Karpas-422 (cell line): ENCODE measurements around the gene MAMLD1. TPM values are rescaled to one million over a fixed set of nuclear protein-coding genes. Genes with fewer than 3 reads are reported as not detected.

Experiments
- DNase-seq: peaks from one replicate; pipeline ENCODE4 v3.0.0-alpha.2; 2015
- H2AFZ ChIP-seq: fragments of 200-600 bp; sonication (generic); 2 replicates; pipeline ENCODE4 v1.6.1; 2014; ENCODE audit warnings: antibody characterized with exemption, low read length, mixed read lengths
- H3K27ac ChIP-seq: fragments of 200-600 bp; sonication (generic); 2 replicates; pipeline ENCODE4 v1.5.1; 2014; ENCODE audit warnings: mild to moderate bottlenecking, low read length, moderate library complexity
- H3K27me3 ChIP-seq: fragments of 200-600 bp; sonication (generic); 2 replicates; pipeline ENCODE4 v1.6.1; 2014; ENCODE audit warnings: low read length, mixed read lengths
- H3K36me3 ChIP-seq: fragments of 200-600 bp; sonication (generic); 2 replicates; pipeline ENCODE4 v1.6.1; 2014; ENCODE audit warnings: low read length, mixed read lengths; ENCODE audit not compliant: insufficient read depth
- H3K4me1 ChIP-seq: fragments of 200-600 bp; sonication (generic); 2 replicates; pipeline ENCODE4 v1.6.1; 2014; ENCODE audit warnings: mild to moderate bottlenecking, low read length, mixed read lengths
- H3K4me2 ChIP-seq: fragments of 200-600 bp; sonication (generic); 2 replicates; pipeline ENCODE4 v1.6.1; 2014; ENCODE audit warnings: low read length, low read depth, mild to moderate bottlenecking; ENCODE audit not compliant: poor library complexity, severe bottlenecking
- H3K4me3 ChIP-seq: fragments of 200-600 bp; sonication (generic); 2 replicates; pipeline ENCODE4 v1.5.1; 2014; ENCODE audit warnings: mild to moderate bottlenecking, antibody characterized with exemption, low read length, mixed read lengths
- H3K79me2 ChIP-seq: fragments of 200-600 bp; sonication (generic); 2 replicates; pipeline ENCODE4 v1.6.1; 2014; ENCODE audit warnings: mild to moderate bottlenecking, low read length, mixed read lengths
- H3K9ac ChIP-seq: fragments of 200-600 bp; sonication (generic); 2 replicates; pipeline ENCODE4 v1.6.0; 2014; ENCODE audit warnings: low read length
- H3K9me2 ChIP-seq: fragments of 200-600 bp; sonication (generic), shearing (Covaris generic); replicated peaks from 2 replicates; pipeline ENCODE4 v1.6.0; 2014; ENCODE audit warnings: mild to moderate bottlenecking, low read length, moderate library complexity; ENCODE audit not compliant: insufficient read depth
- H3K9me3 ChIP-seq: fragments of 300-700, 200-600 bp; sonication (generic); 2 replicates; pipeline ENCODE4 v1.6.1; 2014; ENCODE audit warnings: low read length, mixed read lengths
- H4K20me1 ChIP-seq: fragments of 200-600 bp; sonication (generic); 2 replicates; pipeline ENCODE4 v1.6.1; 2014; ENCODE audit warnings: mild to moderate bottlenecking, antibody characterized with exemption, low read length, low read depth; ENCODE audit not compliant: insufficient read depth
- total RNA-seq: library from RNA; depleted of rRNA; stranded (reverse); fragments of >200 nt; shearing (Covaris generic); gene quantifications from 2 replicates; pipeline ENCODE4 v1.2.3, GENCODE V29; 2014; ENCODE audit warnings: low replicate concordance

MAMLD1 gene
- total RNA-seq, 1 experiment from 2014 or later, result 37.8 TPM

GRCh38 chrX:150525061-150525919 lies 162.2 kb downstream of the MAMLD1 start:
- Histone ChIP-seq H3K9ac (no peak overlapping the region), H3K36me3 (no peaks in the 10 kb centered on the region), H3K4me1 (no peaks in the 10 kb centered on the region), H3K27ac (no peak overlapping the region), H4K20me1 (no peaks in the 10 kb centered on the region), H3K4me3 (no peak overlapping the region), H3K9me2 (no peaks in the 10 kb centered on the region), H3K27me3 (no peaks in the 10 kb centered on the region), H3K79me2 (no peaks in the 10 kb centered on the region), H2AFZ (no peak overlapping the region), H3K9me3 (no peaks in the 10 kb centered on the region), H3K4me2 (no peak overlapping the region)
- no peak for DNase-seq

GRCh38 chrX:150526692-150527091 lies 163.6 kb downstream of the MAMLD1 start:
- H3K4me1 ChIP-seq, result no peaks in the 10 kb centered on the region
- no peak overlapping the region for H3K9ac ChIP-seq
- H4K20me1 ChIP-seq, result no peaks in the 10 kb centered on the region
- no peak overlapping the region for H3K4me2 ChIP-seq
- DNase-seq, result no peak
- no peaks in the 10 kb centered on the region for H3K27me3 ChIP-seq
- no peak overlapping the region for H2AFZ ChIP-seq
- H3K79me2 ChIP-seq, result no peaks in the 10 kb centered on the region
- H3K4me3 ChIP-seq, result no peak overlapping the region
- H3K27ac ChIP-seq, result no peak overlapping the region
- no peaks in the 10 kb centered on the region for H3K9me2 ChIP-seq
- H3K9me3 ChIP-seq, result no peaks in the 10 kb centered on the region
- no peaks in the 10 kb centered on the region for H3K36me3 ChIP-seq

DNA sequence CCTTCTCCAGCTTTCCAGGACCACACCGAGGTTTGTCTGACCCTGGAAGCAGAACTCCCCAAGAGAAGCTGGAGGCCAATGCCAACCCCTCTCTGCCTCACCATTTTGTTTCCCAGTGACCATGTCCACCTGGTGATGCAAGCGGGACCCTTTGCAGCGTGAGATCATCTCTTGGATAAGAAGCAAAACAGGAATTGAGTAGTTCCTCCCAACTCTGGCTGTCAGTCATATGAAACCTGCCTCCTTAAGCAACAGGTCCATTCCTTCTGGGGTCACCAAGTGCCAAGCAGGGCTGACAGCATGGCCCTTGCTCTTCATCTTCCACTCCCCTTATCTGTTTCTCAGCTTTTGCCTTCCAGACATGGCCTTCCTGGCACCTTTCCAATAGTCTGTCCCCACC lies 164.0 kb downstream of the MAMLD1 start:
- no peaks in the 10 kb centered on the region for H3K36me3 ChIP-seq
- H3K27me3 ChIP-seq, result no peaks in the 10 kb centered on the region
- no peak overlapping the region for H3K4me2 ChIP-seq
- H3K4me1 ChIP-seq, result no peaks in the 10 kb centered on the region
- no peaks in the 10 kb centered on the region for H3K79me2 ChIP-seq
- no peak for DNase-seq
- no peak overlapping the region for H2AFZ ChIP-seq
- no peaks in the 10 kb centered on the region for H4K20me1 ChIP-seq
- no peaks in the 10 kb centered on the region for H3K9me3 ChIP-seq
- H3K9ac ChIP-seq, result no peak overlapping the region
- no peaks in the 10 kb centered on the region for H3K9me2 ChIP-seq
- H3K27ac ChIP-seq, result no peak overlapping the region
- H3K4me3 ChIP-seq, result no peak overlapping the region

GRCh38 chrX:150529587-150529986 lies 166.5 kb downstream of the MAMLD1 start:
- Histone ChIP-seq H3K79me2 (no peaks in the 10 kb centered on the region), H3K9me2 (no peaks in the 10 kb centered on the region), H3K4me1 (no peaks in the 10 kb centered on the region), H3K4me2 (no peak overlapping the region), H3K36me3 (no peaks in the 10 kb centered on the region), H3K27ac (no peak overlapping the region), H3K9me3 (no peaks in the 10 kb centered on the region), H3K4me3 (no peak overlapping the region), H3K27me3 (no peaks in the 10 kb centered on the region), H3K9ac (no peak overlapping the region), H2AFZ (no peak overlapping the region), H4K20me1 (no peaks in the 10 kb centered on the region)
- DNase-seq, result no peak

- Histone ChIP-seq H3K27ac (no peak overlapping the region), H3K9me2 (no peaks in the 10 kb centered on the region), H3K27me3 (no peaks in the 10 kb centered on the region), H3K79me2 (no peaks in the 10 kb centered on the region), H4K20me1 (no peaks in the 10 kb centered on the region), H3K9me3 (no peaks in the 10 kb centered on the region), H3K4me3 (no peak overlapping the region), H3K9ac (no peak overlapping the region), H3K4me2 (no peak overlapping the region), H3K36me3 (no peaks in the 10 kb centered on the region), H2AFZ (no peak overlapping the region), H3K4me1 (no peaks in the 10 kb centered on the region)
- DNase-seq, result no peak
Measured at GRCh38 chrX:150530821-150531220, 167.7 kb downstream of the MAMLD1 start.

- Histone ChIP-seq H3K36me3 (no peaks in the 10 kb centered on the region), H4K20me1 (no peaks in the 10 kb centered on the region), H2AFZ (no peak overlapping the region), H3K27me3 (no peaks in the 10 kb centered on the region), H3K9me2 (no peaks in the 10 kb centered on the region), H3K9ac (no peak overlapping the region), H3K4me3 (no peak overlapping the region), H3K27ac (no peak overlapping the region), H3K4me2 (no peak overlapping the region), H3K79me2 (no peaks in the 10 kb centered on the region), H3K4me1 (no peaks in the 10 kb centered on the region), H3K9me3 (no peaks in the 10 kb centered on the region)
- no peak for DNase-seq
Measured at GRCh38 chrX:150531467-150531866, 168.3 kb downstream of the MAMLD1 start.

DNA sequence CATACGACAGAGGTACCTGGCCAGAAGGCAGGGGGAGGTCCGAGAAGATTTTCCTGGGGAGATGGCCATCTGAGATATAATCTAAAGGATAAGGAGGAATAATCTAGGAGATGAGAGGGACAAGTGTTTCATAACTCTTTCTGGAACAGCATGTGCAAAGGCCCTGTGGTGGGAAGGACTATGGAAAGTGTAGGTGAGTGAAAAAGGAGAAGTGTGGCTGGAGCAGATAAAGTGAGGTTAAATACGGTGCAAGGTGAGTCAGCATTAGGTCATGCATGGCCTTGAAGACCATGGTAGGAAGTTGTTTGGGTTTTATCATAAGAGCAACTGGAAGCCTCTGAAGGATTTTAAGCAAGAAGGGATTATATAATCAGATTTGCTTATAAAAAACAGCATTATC lies 170.7 kb downstream of the MAMLD1 start:
- H3K4me2 ChIP-seq, result no peak overlapping the region
- no peak overlapping the region for H3K27ac ChIP-seq
- H3K9me2 ChIP-seq, result no peaks in the 10 kb centered on the region
- H3K27me3 ChIP-seq, result no peaks in the 10 kb centered on the region; the same call in 1 of the 2 replicates
- no peaks in the 10 kb centered on the region for H3K36me3 ChIP-seq
- no peak overlapping the region for H3K9ac ChIP-seq
- DNase-seq, result no peak
- H3K4me1 ChIP-seq, result peaks cover 15% of the 10 kb centered on the region
- H3K79me2 ChIP-seq, result no peaks in the 10 kb centered on the region
- no peaks in the 10 kb centered on the region for H4K20me1 ChIP-seq
- no peaks in the 10 kb centered on the region for H3K9me3 ChIP-seq
- no peak overlapping the region for H3K4me3 ChIP-seq
- H2AFZ ChIP-seq, result no peak overlapping the region

DNA sequence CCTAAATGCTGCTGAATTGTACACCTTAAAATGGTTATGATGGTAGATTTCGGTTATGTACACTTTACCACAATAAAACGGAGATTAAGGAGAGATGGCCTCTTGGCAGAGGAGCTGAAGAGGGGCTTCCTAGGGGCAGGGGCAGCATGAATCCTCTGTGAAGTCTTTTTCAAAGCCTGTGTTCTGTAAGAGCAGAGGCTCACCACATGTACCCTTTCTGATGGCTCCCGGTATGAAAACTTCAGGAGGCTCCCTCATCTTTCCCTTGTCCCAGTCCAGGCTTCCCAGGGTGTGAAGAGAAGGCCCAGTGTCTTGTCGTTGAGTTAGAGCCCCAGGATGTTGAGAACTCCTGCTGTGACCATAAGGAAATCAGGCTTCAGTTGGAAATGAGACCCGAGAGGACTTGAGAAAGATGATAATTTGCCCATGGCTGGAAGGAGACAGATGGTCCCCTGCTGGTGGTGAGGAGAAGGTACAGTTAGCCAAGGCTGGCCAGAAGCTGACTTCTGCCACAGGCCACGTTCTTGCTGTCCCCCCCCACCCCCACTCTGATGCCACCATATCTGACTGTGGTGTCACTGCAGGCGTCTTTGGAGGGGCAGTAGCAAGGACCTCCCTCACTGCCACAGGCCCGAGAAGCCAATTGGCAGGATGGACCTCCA lies 173.5 kb downstream of the MAMLD1 start:
- no peaks in the 10 kb centered on the region for H3K79me2 ChIP-seq
- no peak overlapping the region for H3K27ac ChIP-seq
- H3K36me3 ChIP-seq, result no peaks in the 10 kb centered on the region
- H3K4me1 ChIP-seq, result peaks cover 15% of the 10 kb centered on the region
- no peak overlapping the region for H2AFZ ChIP-seq
- H3K9ac ChIP-seq, result no peak overlapping the region
- H3K27me3 ChIP-seq, result no peaks in the 10 kb centered on the region; the same call in 1 of the 2 replicates
- peak; percentile 72 for DNase-seq
- no peak overlapping the region for H3K4me3 ChIP-seq
- no peaks in the 10 kb centered on the region for H3K9me2 ChIP-seq
- H4K20me1 ChIP-seq, result no peaks in the 10 kb centered on the region
- H3K9me3 ChIP-seq, result no peaks in the 10 kb centered on the region
- H3K4me2 ChIP-seq, result no peak overlapping the region
